H1 (cell line): ENCODE results near the gene ASIC1. TPM values are rescaled to one million over a fixed set of nuclear protein-coding genes. Genes with fewer than 3 reads are reported as not detected.

ENCODE experiments used
- CTCF ChIA-PET: fragments of 300-600 bp; sonication (Branson Sonifier 250); formaldehyde crosslinking; loops from one replicate; lab custom pipeline; 2021; ENCODE audit not compliant: partially characterized antibody; lab: Charles Lee
- POLR2A ChIA-PET: fragments of 300-600 bp; sonication (Branson Sonifier 250); formaldehyde crosslinking; loops from one replicate; lab custom pipeline; 2021; ENCODE audit warnings: inconsistent platforms; ENCODE audit not compliant: partially characterized antibody; lab: Charles Lee
- DNase-seq, 2 experiments: peaks; one replicate each; pipeline versions ENCODE4 v3.0.0 to v3.0.0-alpha.2; 2010 to 2022; ENCODE audit warnings: low spot score in 2 of 2, low read depth in 1 of 2, mixed read lengths in 1 of 2
- FAIRE-seq: peaks from 2 replicates; lab custom pipeline; 2011; peaks lifted over from hg19 to GRCh38; lab: Jason Lieb, UNC
- H2AFZ ChIP-seq: 2 replicates; pipeline ENCODE4 v1.8.1; 2012; ENCODE audit warnings: low read length, inconsistent platforms
- H2AK5ac ChIP-seq: 2 replicates; pipeline ENCODE4 v1.6.1; 2013; ENCODE audit warnings: low read depth, low read length
- H2BK120ac ChIP-seq: replicated peaks from 2 replicates; pipeline ENCODE3; 2013; ENCODE audit warnings: low read depth, low read length, inconsistent platforms
- H2BK12ac ChIP-seq: 2 replicates; pipeline ENCODE4 v1.6.1; 2013; ENCODE audit warnings: low read depth, low read length
- H2BK15ac ChIP-seq: 2 replicates; pipeline ENCODE4 v1.6.1; 2013; ENCODE audit warnings: low read length
- H2BK20ac ChIP-seq: 2 replicates; pipeline ENCODE4 v1.6.1; 2013; ENCODE audit warnings: low read length
- H2BK5ac ChIP-seq: 2 replicates; pipeline ENCODE4 v1.6.1; 2013; ENCODE audit warnings: low read depth, low read length
- H3K14ac ChIP-seq: 2 replicates; pipeline ENCODE4 v1.6.1; 2013; ENCODE audit warnings: inconsistent platforms; ENCODE audit not compliant: insufficient read length
- H3K18ac ChIP-seq: 2 replicates; pipeline ENCODE4 v1.6.1; 2013; ENCODE audit warnings: low read length; ENCODE audit errors: extremely low read depth
- H3K23ac ChIP-seq: 2 replicates; pipeline ENCODE4 v1.6.1; 2013; ENCODE audit warnings: inconsistent platforms; ENCODE audit not compliant: insufficient read length
- H3K23me2 ChIP-seq: 2 replicates; pipeline ENCODE4 v1.6.1; 2013; ENCODE audit warnings: low read depth, low read length
- H3K27ac ChIP-seq: 2 replicates; pipeline ENCODE4 v1.6.1; 2011; ENCODE audit warnings: low read depth, low read length, inconsistent platforms
- H3K27me3 ChIP-seq, 4 experiments: replicated peaks in 1 of 4; 1 replicate in 1 of 4; 2 replicates in 3 of 4; pipeline versions ENCODE4 v1.6.1 to v1.8.1; 2011 to 2013; ENCODE audit warnings: low read length in 3 of 4, mild to moderate bottlenecking in 3 of 4, inconsistent platforms in 2 of 4, mixed read lengths in 2 of 4, moderate library complexity in 1 of 4; ENCODE audit not compliant: control insufficient read depth in 3 of 4, insufficient read depth in 3 of 4; ENCODE audit errors: extremely low read depth in 1 of 4
- H3K36me3 ChIP-seq, 4 experiments: 2 replicates each; pipeline versions ENCODE4 v1.6.1 to v1.8.1; 2011 to 2013; ENCODE audit warnings: mild to moderate bottlenecking in 4 of 4, low read length in 3 of 4, moderate library complexity in 2 of 4, control low read depth in 1 of 4, inconsistent platforms in 1 of 4; ENCODE audit not compliant: insufficient read depth in 4 of 4, control insufficient read depth in 2 of 4
- H3K4ac ChIP-seq: replicated peaks from 2 replicates; pipeline ENCODE3; 2013; ENCODE audit warnings: low read length, low read depth, mixed read lengths, inconsistent platforms; ENCODE audit not compliant: insufficient read length
- H3K4me1 ChIP-seq, 4 experiments: replicated peaks in 1 of 4; 1 replicate in 1 of 4; 2 replicates in 3 of 4; pipeline versions ENCODE4 v1.6.1 to v1.8.1; 2011 to 2013; ENCODE audit warnings: low read length in 3 of 4, inconsistent platforms in 2 of 4, mixed read lengths in 1 of 4; ENCODE audit not compliant: insufficient read depth in 4 of 4, control insufficient read depth in 3 of 4
- H3K4me2 ChIP-seq, 2 experiments: 2 replicates each; pipeline versions ENCODE4 v1.6.1 to v1.8.1; 2011 to 2013; ENCODE audit warnings: low read depth in 2 of 2, low read length in 2 of 2, control low read depth in 1 of 2, inconsistent platforms in 1 of 2, mild to moderate bottlenecking in 1 of 2; ENCODE audit not compliant: insufficient read depth in 1 of 2
- H3K4me3 ChIP-seq, 4 experiments: fragments of 200-600, 300-600 bp in 1 of 4; sonication (generic), shearing (Covaris generic), sonication (Bioruptor Twin) in 1 of 4; 2 replicates each; pipeline versions ENCODE4 v1.5.1 to v1.8.1; 2011 to 2016; ENCODE audit warnings: low read length in 4 of 4, low read depth in 3 of 4, control low read depth in 2 of 4, inconsistent platforms in 2 of 4, mild to moderate bottlenecking in 2 of 4, mixed read lengths in 1 of 4, moderate library complexity in 1 of 4; ENCODE audit not compliant: insufficient read depth in 2 of 4; ENCODE audit errors: extremely low read depth in 1 of 4
- H3K56ac ChIP-seq: replicated peaks from 2 replicates; pipeline ENCODE3; 2013; ENCODE audit warnings: low read depth, mild to moderate bottlenecking, mixed read lengths, low read length, inconsistent platforms; ENCODE audit not compliant: insufficient read length
- H3K79me1 ChIP-seq: 2 replicates; pipeline ENCODE4 v1.6.1; 2013; ENCODE audit warnings: low read depth, low read length, control low read depth
- H3K79me2 ChIP-seq, 2 experiments: 2 replicates each; pipeline versions ENCODE4 v1.6.1 to v1.8.1; 2012 to 2013; ENCODE audit warnings: low read length in 2 of 2, mild to moderate bottlenecking in 2 of 2, inconsistent platforms in 1 of 2; ENCODE audit not compliant: insufficient read depth in 2 of 2, control insufficient read depth in 1 of 2
- H3K9ac ChIP-seq, 4 experiments: replicated peaks in 1 of 4; 1 replicate in 1 of 4; 2 replicates in 3 of 4; pipeline versions ENCODE4 v1.6.1 to v1.8.1; 2011 to 2013; ENCODE audit warnings: low read depth in 3 of 4, low read length in 3 of 4, control low read depth in 2 of 4, mild to moderate bottlenecking in 2 of 4, moderate library complexity in 2 of 4, inconsistent platforms in 1 of 4; ENCODE audit errors: extremely low read depth in 1 of 4
- H3K9me3 ChIP-seq, 2 experiments: 2 replicates each; pipeline versions ENCODE4 v1.6.1 to v1.8.1; 2012 to 2013; ENCODE audit warnings: mild to moderate bottlenecking in 2 of 2, moderate library complexity in 2 of 2, control low read depth in 1 of 2, inconsistent platforms in 1 of 2, low read depth in 1 of 2, low read length in 1 of 2, mixed read lengths in 1 of 2; ENCODE audit not compliant: insufficient read depth in 2 of 2
- H4K20me1 ChIP-seq, 2 experiments: replicated peaks in 1 of 2; 2 replicates each; pipeline versions ENCODE3 to v1.8.1; 2011 to 2013; ENCODE audit warnings: inconsistent platforms in 2 of 2, low read length in 2 of 2, mild to moderate bottlenecking in 1 of 2; ENCODE audit not compliant: insufficient read depth in 2 of 2, control insufficient read depth in 1 of 2
- H4K5ac ChIP-seq: 2 replicates; pipeline ENCODE4 v1.6.1; 2013; ENCODE audit warnings: low read length, low read depth, mixed read lengths, inconsistent platforms; ENCODE audit not compliant: insufficient read length
- H4K8ac ChIP-seq: 2 replicates; pipeline ENCODE4 v1.8.0; 2013; ENCODE audit warnings: mild to moderate bottlenecking, moderate library complexity, low read length, inconsistent platforms; ENCODE audit not compliant: insufficient read depth; ENCODE audit errors: extremely low read depth
- H4K91ac ChIP-seq: replicated peaks from 2 replicates; pipeline ENCODE3; 2013; ENCODE audit warnings: low read length, mixed read lengths, inconsistent platforms; ENCODE audit not compliant: insufficient read length
- ASH2L ChIP-seq: fragments of 200-600, 300-600 bp; sonication (generic); IDR thresholded peaks from one replicate; pipeline ENCODE4 v1.7.1; 2017; ENCODE audit warnings: low read length
- CBX5 ChIP-seq: fragments of 300-800, 300-1000 bp; sonication (generic); IDR thresholded peaks from 2 replicates; pipeline ENCODE4 v1.7.1; 2016; ENCODE audit warnings: antibody characterized with exemption, low read length, low read depth
- EZH2 ChIP-seq: fragments of 200-600 bp; sonication (generic); IDR thresholded peaks from 2 replicates; pipeline ENCODE4 v1.7.1; 2012; ENCODE audit warnings: low read depth, mild to moderate bottlenecking, moderate library complexity, low read length, inconsistent platforms; ENCODE audit not compliant: severe bottlenecking
- FOSL1 ChIP-seq: IDR thresholded peaks from 2 replicates; pipeline ENCODE4 v1.6.1; 2011; ENCODE audit warnings: mild to moderate bottlenecking, low read depth, low read length, moderate library complexity; ENCODE audit not compliant: insufficient read depth
- JUND ChIP-seq: IDR thresholded peaks from 2 replicates; pipeline ENCODE4 v1.6.1; 2011; ENCODE audit warnings: mild to moderate bottlenecking, improper control_type of control experiment, low read length
- KDM5A ChIP-seq: fragments of 200-600 bp; IDR thresholded peaks from 2 replicates; pipeline ENCODE4 v1.7.1; 2012; ENCODE audit warnings: mild to moderate bottlenecking, low read length, inconsistent platforms, mixed read lengths
- RAD21 ChIP-seq, 2 experiments: IDR thresholded peaks in 1 of 2; conservative IDR thresholded peaks in 1 of 2; 2 replicates each; pipeline ENCODE4 v1.6.1; 2011; ENCODE audit warnings: low read depth in 2 of 2, low read length in 2 of 2, improper control_type of control experiment in 1 of 2, inconsistent platforms in 1 of 2, mild to moderate bottlenecking in 1 of 2, moderate library complexity in 1 of 2
- RNF2 ChIP-seq: fragments of 200-900, 300-1000 bp; sonication (generic); IDR thresholded peaks from 2 replicates; pipeline ENCODE4 v1.7.1; 2016; ENCODE audit warnings: borderline replicate concordance, low read depth, mild to moderate bottlenecking, antibody characterized with exemption, low read length; ENCODE audit not compliant: poor library complexity, severe bottlenecking; ENCODE audit errors: missing control alignments
- SP1 ChIP-seq: IDR thresholded peaks from 2 replicates; pipeline ENCODE4 v1.6.1; 2011; ENCODE audit warnings: low read depth, low read length
- SP4 ChIP-seq: IDR thresholded peaks from 2 replicates; pipeline ENCODE4 v1.6.1; 2012; ENCODE audit warnings: low read length, inconsistent platforms
- TBP ChIP-seq: IDR thresholded peaks from 2 replicates; pipeline ENCODE4 v1.6.1; 2011; ENCODE audit warnings: low read depth, low read length, improper control_type of control experiment
- WGBS, 2 experiments: shearing (Covaris generic) in 1 of 2; methylation state at CpG; one replicate each; pipeline versions ENCODE4 v1.1.6 to v1.1.7; 2013 to 2015; ENCODE audit warnings: low lambda C conversion rate in 2 of 2, mixed read lengths in 2 of 2, inconsistent platforms in 1 of 2, low coverage in 1 of 2, missing lambda C conversion rate in 1 of 2; ENCODE audit not compliant: insufficient replicate concordance in 2 of 2, insufficient coverage in 1 of 2, insufficient read length in 1 of 2; ENCODE audit errors: extremely low coverage in 1 of 2, missing lambda C conversion rate in 1 of 2; 5-methylcytosine and 5-hydroxymethylcytosine counted together
- polyA plus RNA-seq, 7 experiments: library from polyadenylated mRNA; depleted of rRNA in 3 of 7; stranded (reverse) in 5 of 7; unstranded in 2 of 7; fragments of >200 nt in 5 of 7; fragments of 200-250 nt in 2 of 7; gene quantifications; 1 replicate in 5 of 7; 2 replicates in 1 of 7; 4 replicates in 1 of 7; pipeline versions ENCODE4 v1.2.1 to v1.2.3, GENCODE V29; 2011 to 2013; ENCODE audit warnings: missing spikeins in 2 of 7, mixed read lengths in 2 of 7
- total RNA-seq: library from RNA; stranded (reverse); fragmentation: NEBNext Ultra II Directional; extraction: Animal tissue kit (Norgen Biotek cat#: 25700); gene quantifications from 2 replicates; pipeline ENCODE4 v1.2.1, GENCODE V29; 2021
- TF ChIP-seq, protein P1 (sequence below): IDR thresholded peaks from 2 replicates; pipeline ENCODE4 v1.6.1; 2012; ENCODE audit warnings: inconsistent platforms

The ASIC1 gene
- total and polyA plus RNA-seq, 2 of the 8 experiments (the other 6 are each of a cell fraction or from before 2014, with no cell fraction given): 2.4 to 4.4 TPM

- no peak overlapping the region for H3K23ac ChIP-seq
- no peak overlapping the region for H3K4me2 ChIP-seq
- TF ChIP-seq ASH2L (no peak), JUND (no peak), CBX5 (no peak), KDM5A (no peak), RNF2 (no peak), RAD21 (IDR thresholded peaks at IDR 0.05 in 1 of 2, conservative IDR thresholded peaks at IDR 0.05 in 1 of 2; ENCODE audit: low read depth in 2 of 2, low read length in 2 of 2) (no peak), TBP (no peak), SP1 (no peak), FOSL1 (no peak), EZH2 (no peak), SP4 (no peak)
- TF ChIP-seq, protein P1, sequence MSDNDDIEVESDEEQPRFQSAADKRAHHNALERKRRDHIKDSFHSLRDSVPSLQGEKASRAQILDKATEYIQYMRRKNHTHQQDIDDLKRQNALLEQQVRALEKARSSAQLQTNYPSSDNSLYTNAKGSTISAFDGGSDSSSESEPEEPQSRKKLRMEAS: no peak
Measured at GRCh38 chr12:50043308-50043707, 14.1 kb upstream of the ASIC1 start.

More at GRCh38 chr12:50043308-50043707, 14.1 kb upstream of the ASIC1 start:
- Histone ChIP-seq H4K20me1 (no peaks in the 10 kb centered on the region), H3K27ac (no peak overlapping the region), H4K8ac (no peak overlapping the region), H3K79me1 (no peaks in the 10 kb centered on the region), H3K27me3 (peaks cover 0 to 3% (median under 1%) of the 10 kb centered on the region in 4 experiments; a peak in 3 of 7 replicates), H3K56ac (peak overlapping the region; percentile 14), H2BK20ac (no peak overlapping the region), H3K4me1 (no peaks in the 10 kb centered on the region), H3K9me3 (no peaks in the 10 kb centered on the region), H3K36me3 (no peaks in the 10 kb centered on the region), H4K5ac (no peak overlapping the region), H4K91ac (no peak overlapping the region), H3K23me2 (no peaks in the 10 kb centered on the region; the same call in 1 of the 2 replicates), H3K14ac (no peak overlapping the region), H2BK5ac (no peak overlapping the region), H3K4ac (no peak overlapping the region), H3K18ac (no peak overlapping the region), H2BK15ac (no peak overlapping the region), H2BK120ac (no peak overlapping the region), H2AFZ (no peak overlapping the region), H3K9ac (no peak overlapping the region), H2AK5ac (no peak overlapping the region), H3K4me3 (no peak overlapping the region), H2BK12ac (no peak overlapping the region), H3K79me2 (no peaks in the 10 kb centered on the region)
- DNase-seq (no peak), FAIRE-seq (no peak)
- ChIA-PET POLR2A (interaction anchor here (5.4 kb wide), 1 partner anchor 12 kb away, joined by 19 read pairs; no protein-coding TSS in a partner anchor), CTCF (interaction anchor here (0.6 to 13.4 kb wide), 8 partner anchors 9 to 176 kb away, joined by 3 to 296 read pairs (median 4); partner anchors contain the start of gene AQP6)
- WGBS, 2 experiments: 89% methylated on average over 2 of the region's 2 CpGs; no CpG with 5 or more reads in 1 of the 2 experiments
